ACC112 (cell line): ENCODE measurements around the gene MAB21L4.

Experiments
- H2AFZ ChIP-seq: fragments of 200-600 bp; sonication (generic); one replicate; pipeline ENCODE4 v1.6.0; 2017; ENCODE audit warnings: antibody characterized with exemption, low read length; ENCODE audit not compliant: unreplicated experiment
- H3K27ac ChIP-seq: fragments of 200-600 bp; sonication (generic); 2 replicates; pipeline ENCODE4 v1.5.1; 2014; ENCODE audit warnings: low read depth, mild to moderate bottlenecking, antibody characterized with exemption, low read length, moderate library complexity
- H3K27me3 ChIP-seq: fragments of 200-600 bp; sonication (generic); 2 replicates; pipeline ENCODE4 v1.6.1; 2014; ENCODE audit warnings: mild to moderate bottlenecking, antibody characterized with exemption, low read length, moderate library complexity, mixed read lengths; ENCODE audit not compliant: insufficient read depth
- H3K36me3 ChIP-seq: fragments of 200-600 bp; sonication (generic); 2 replicates; pipeline ENCODE4 v1.6.1; 2016; ENCODE audit warnings: mild to moderate bottlenecking, antibody characterized with exemption, low read length, moderate library complexity, mixed read lengths; ENCODE audit not compliant: insufficient read depth
- H3K4me1 ChIP-seq: fragments of 200-600 bp; sonication (generic); one replicate; pipeline ENCODE4 v1.6.1; 2016; ENCODE audit warnings: low read length, mixed read lengths; ENCODE audit not compliant: insufficient read depth, unreplicated experiment, control insufficient read depth
- H3K4me3 ChIP-seq: fragments of 200-600 bp; sonication (generic); 2 replicates; pipeline ENCODE4 v1.5.1; 2014; ENCODE audit warnings: mild to moderate bottlenecking, low read depth, low read length
- H3K79me2 ChIP-seq: fragments of 200-600 bp; sonication (generic); one replicate; pipeline ENCODE4 v1.6.0; 2016; ENCODE audit warnings: low read length; ENCODE audit not compliant: control insufficient read depth, unreplicated experiment, insufficient read depth

The MAB21L4 gene

GRCh38 chr2:240895656-240896388 is at the start of gene MAB21L4:
Gene MAB21L4 (minus strand): TSS chr2:240896156. CDS start chr2:240895997, 159 bp downstream.
- H2AFZ ChIP-seq = no peak within 1 kb of the TSS
- no peak within 1 kb of the TSS for H3K27ac ChIP-seq
- no peaks in the 10 kb centered on the region for H3K36me3 ChIP-seq
- no peaks in the 10 kb centered on the region for H3K79me2 ChIP-seq
- H3K4me1 ChIP-seq = peaks cover 10% of the 10 kb centered on the region
- H3K27me3 ChIP-seq = no peaks in the 10 kb centered on the region
- H3K4me3 ChIP-seq = no peak within 1 kb of the TSS

GRCh38 chr2:240936106-240936505 is 40.1 kb upstream of the MAB21L4 start:
- Histone ChIP-seq H3K36me3 (no peaks in the 10 kb centered on the region), H3K4me3 (no peak overlapping the region), H3K27ac (no peak overlapping the region), H3K4me1 (no peaks in the 10 kb centered on the region), H2AFZ (no peak overlapping the region), H3K79me2 (no peaks in the 10 kb centered on the region), H3K27me3 (peaks cover 19% of the 10 kb centered on the region)

- H3K4me1 ChIP-seq = no peaks in the 10 kb centered on the region
- peaks cover 13% of the 10 kb centered on the region for H3K27me3 ChIP-seq
Measured at GRCh38 chr2:240935103-240935876, 39.3 kb upstream of the MAB21L4 start.

GRCh38 chr2:240934701-240935102 is 38.7 kb upstream of the MAB21L4 start:
- H3K79me2 ChIP-seq = no peaks in the 10 kb centered on the region
- H3K4me1 ChIP-seq = no peaks in the 10 kb centered on the region
- H3K27me3 ChIP-seq = peaks cover 13% of the 10 kb centered on the region
- no peak overlapping the region for H2AFZ ChIP-seq
- no peaks in the 10 kb centered on the region for H3K36me3 ChIP-seq
- no peak overlapping the region for H3K27ac ChIP-seq
- no peak overlapping the region for H3K4me3 ChIP-seq

More at GRCh38 chr2:240935103-240935876, 39.3 kb upstream of the MAB21L4 start:
- no peaks in the 10 kb centered on the region for H3K79me2 ChIP-seq
- H2AFZ ChIP-seq = no peak overlapping the region
- no peak overlapping the region for H3K27ac ChIP-seq
- no peak overlapping the region for H3K4me3 ChIP-seq
- H3K36me3 ChIP-seq = no peaks in the 10 kb centered on the region

- Histone ChIP-seq H3K4me1 (no peaks in the 10 kb centered on the region), H3K4me3 (no peak overlapping the region), H3K36me3 (no peaks in the 10 kb centered on the region), H3K27ac (no peak overlapping the region), H2AFZ (no peak overlapping the region), H3K27me3 (peaks cover 13% of the 10 kb centered on the region), H3K79me2 (no peaks in the 10 kb centered on the region)
Measured at GRCh38 chr2:240933966-240934700, 38.2 kb upstream of the MAB21L4 start.

- Histone ChIP-seq H3K27me3 (peaks cover 10% of the 10 kb centered on the region; the same call in 1 of the 2 replicates), H3K79me2 (no peaks in the 10 kb centered on the region), H2AFZ (no peak overlapping the region), H3K4me1 (no peaks in the 10 kb centered on the region), H3K27ac (no peak overlapping the region), H3K36me3 (no peaks in the 10 kb centered on the region), H3K4me3 (no peak overlapping the region)
Measured at GRCh38 chr2:240933048-240933965, 37.4 kb upstream of the MAB21L4 start.

GRCh38 chr2:240932724-240933047 is 36.7 kb upstream of the MAB21L4 start:
- H3K4me3 ChIP-seq = no peak overlapping the region
- H3K27ac ChIP-seq = no peak overlapping the region
- H2AFZ ChIP-seq = no peak overlapping the region
- peaks cover 6% of the 10 kb centered on the region; the same call in 1 of the 2 replicates for H3K27me3 ChIP-seq
- no peaks in the 10 kb centered on the region for H3K79me2 ChIP-seq
- H3K4me1 ChIP-seq = no peaks in the 10 kb centered on the region
- no peaks in the 10 kb centered on the region for H3K36me3 ChIP-seq

- Histone ChIP-seq H3K79me2 (no peaks in the 10 kb centered on the region), H3K27me3 (peaks cover 3% of the 10 kb centered on the region; the same call in 1 of the 2 replicates), H3K4me1 (no peaks in the 10 kb centered on the region), H3K27ac (no peak overlapping the region), H2AFZ (no peak overlapping the region), H3K36me3 (no peaks in the 10 kb centered on the region), H3K4me3 (no peak overlapping the region)
Measured at GRCh38 chr2:240932001-240932723, 36.2 kb upstream of the MAB21L4 start.

GRCh38 chr2:240931319-240931949 is 35.5 kb upstream of the MAB21L4 start:
- Histone ChIP-seq H3K4me1 (no peaks in the 10 kb centered on the region), H3K27ac (no peak overlapping the region), H3K4me3 (no peak overlapping the region), H3K27me3 (no peaks in the 10 kb centered on the region), H2AFZ (no peak overlapping the region), H3K36me3 (no peaks in the 10 kb centered on the region), H3K79me2 (no peaks in the 10 kb centered on the region)
